Panc1 (cell line): Measurements from ENCODE around the gene ZNF335. TPM values are rescaled to one million over a fixed set of nuclear protein-coding genes. Genes with fewer than 3 reads are reported as not detected.

ENCODE experiments used
- ATAC-seq: fragments of 200-7000 bp; cut with Tn5 transposase; 2 replicates; pipeline ENCODE4 v1.9.1; 2020; ENCODE audit warnings: mild to moderate bottlenecking, moderate library complexity
- BruUV-seq: library from RNA; stranded (reverse); fragments of 400-500 nt; replicated peaks from 2 replicates; lab custom pipeline; 2021; lab: Mats Ljungman, UMichigan
- CTCF ChIA-PET: fragments of 300-600 bp; sonication (Branson Sonifier 250); formaldehyde crosslinking; loops from one replicate; lab custom pipeline; 2022; ENCODE audit warnings: antibody characterized with exemption; lab: Charles Lee
- POLR2A ChIA-PET: fragments of 300-600 bp; sonication (Branson Sonifier 250); formaldehyde crosslinking; loops from one replicate; lab custom pipeline; 2022; ENCODE audit warnings: antibody characterized with exemption; lab: Charles Lee
- DNase-seq: peaks from one replicate; pipeline ENCODE4 v3.0.0-alpha.2; 2010; ENCODE audit warnings: low read depth, low spot score
- H3K27ac ChIP-seq: 2 replicates; pipeline ENCODE4 v1.5.1; 2011; ENCODE audit warnings: mild to moderate bottlenecking, low read length, inconsistent platforms
- H3K27me3 ChIP-seq: fragments of 200-500 bp; sonication (Bioruptor generic); 2 replicates; pipeline ENCODE4 v1.6.0; 2014; ENCODE audit warnings: low read length, inconsistent platforms; ENCODE audit not compliant: control insufficient read depth, insufficient read depth
- H3K36me3 ChIP-seq: fragments of 200-500 bp; sonication (Bioruptor generic); 2 replicates; pipeline ENCODE4 v1.5.1; 2014; ENCODE audit warnings: inconsistent platforms, mild to moderate bottlenecking, low read length, moderate library complexity; ENCODE audit not compliant: control insufficient read depth, insufficient read depth
- H3K4me1 ChIP-seq: 2 replicates; pipeline ENCODE4 v1.5.1; 2011; ENCODE audit warnings: inconsistent platforms, mild to moderate bottlenecking, low read length, moderate library complexity; ENCODE audit not compliant: control insufficient read depth, insufficient read depth
- H3K4me3 ChIP-seq, 2 experiments: 2 replicates each; pipeline ENCODE4 v1.5.1; 2011 to 2012; ENCODE audit warnings: low read depth in 2 of 2, low read length in 2 of 2, mild to moderate bottlenecking in 2 of 2, inconsistent platforms in 1 of 2, moderate library complexity in 1 of 2
- H3K9me3 ChIP-seq: fragments of 200-500 bp; sonication (Bioruptor generic); 2 replicates; pipeline ENCODE4 v1.5.1; 2014; ENCODE audit warnings: low read depth, mild to moderate bottlenecking, inconsistent platforms, low read length, moderate library complexity; ENCODE audit not compliant: control insufficient read depth, insufficient read depth
- CTCF ChIP-seq: fragments of 450-650 bp; IDR thresholded peaks from 2 replicates; pipeline ENCODE4 v1.5.1; 2017; ENCODE audit warnings: mild to moderate bottlenecking
- POLR2AphosphoS5 ChIP-seq: IDR thresholded peaks from 2 replicates; pipeline ENCODE4 v1.6.1; 2012; ENCODE audit warnings: mild to moderate bottlenecking, low read depth, low read length, moderate library complexity
- REST ChIP-seq, 2 experiments: IDR thresholded peaks; 2 replicates each; pipeline ENCODE4 v1.6.1; 2011 to 2012; ENCODE audit warnings: low read depth in 2 of 2, control low read depth in 1 of 2, low read length in 1 of 2, mild to moderate bottlenecking in 1 of 2, moderate library complexity in 1 of 2; ENCODE audit not compliant: insufficient read depth in 1 of 2
- SIN3A ChIP-seq: IDR thresholded peaks from 2 replicates; pipeline ENCODE4 v1.6.1; 2012; ENCODE audit warnings: low read depth, mild to moderate bottlenecking, low read length, moderate library complexity, borderline replicate concordance; ENCODE audit not compliant: insufficient read depth
- TCF7L2 ChIP-seq: IDR thresholded peaks from 2 replicates; pipeline ENCODE4 v1.6.1; 2011; ENCODE audit warnings: mild to moderate bottlenecking, low read depth, low read length, inconsistent platforms
- in situ Hi-C: cut with HindIII; loops from 2 replicates; pipeline ENCODE4 v1.10.0; 2016; ENCODE audit warnings: low sequenced_read_pairs, low pct_unique_long_range_greater_than_20kb
- intact Hi-C: fragments of 100-400 bp; cut with micrococcal nuclease; formaldehyde crosslinking; loops from one replicate; pipeline ENCODE4 v1.10.0; 2022; ENCODE audit not compliant: unreplicated experiment
- total RNA-seq: library from RNA; stranded (reverse); gene quantifications from one replicate; pipeline ENCODE4 v1.2.1, GENCODE V29; 2021; ENCODE audit not compliant: unreplicated experiment

Gene ZNF335
- total RNA-seq, 1 experiment from 2014 or later = 31.1 TPM

- in situ Hi-C loops = no loop called here
- DNase-seq = no peak
- intact Hi-C loops = no loop called here
- Histone ChIP-seq H3K27ac (no peak overlapping the region), H3K36me3 (no peaks in the 10 kb centered on the region), H3K9me3 (no peaks in the 10 kb centered on the region), H3K4me3 (no peak overlapping the region), H3K4me1 (no peaks in the 10 kb centered on the region; the same call in 1 of the 2 replicates), H3K27me3 (peaks cover 2% of the 10 kb centered on the region; the same call in 1 of the 2 replicates)
- POLR2A ChIA-PET = no interaction called here
- CTCF ChIA-PET = interaction anchor here (0.5 to 2.9 kb wide), 3 partner anchors 26 to 227 kb away, joined by 3 to 32 read pairs (median 4); no protein-coding TSS in a partner anchor
- no TSS peak for BruUV-seq
- no peak for TF ChIP-seq TCF7L2
- no peak for TF ChIP-seq CTCF
- no peak for TF ChIP-seq POLR2AphosphoS5
- no peak for TF ChIP-seq REST (IDR thresholded peaks at IDR 0.05; ENCODE audit: insufficient read depth in 1 of 2, low read depth in 2 of 2, low read length in 1 of 2)
- TF ChIP-seq SIN3A = no peak
- no peak for ATAC-seq
Measured at GRCh38 chr20:46012921-46013320, 40.9 kb upstream of the ZNF335 start.

GRCh38 chr20:46011631-46012482 lies 39.9 kb upstream of the ZNF335 start:
- Histone ChIP-seq H3K4me3 (no peak overlapping the region), H3K9me3 (no peaks in the 10 kb centered on the region), H3K27ac (no peak overlapping the region), H3K27me3 (peaks cover 2% of the 10 kb centered on the region; the same call in 1 of the 2 replicates), H3K4me1 (no peaks in the 10 kb centered on the region; the same call in 1 of the 2 replicates), H3K36me3 (no peaks in the 10 kb centered on the region)
- intact Hi-C loops = no loop called here
- TF ChIP-seq POLR2AphosphoS5 (no peak), SIN3A (no peak), CTCF (peak; percentile 77)
- POLR2A ChIA-PET = no interaction called here
- ATAC-seq = no peak
- BruUV-seq = no TSS peak
- no peak for DNase-seq
- in situ Hi-C loops = no loop called here
- CTCF ChIA-PET = interaction anchor here (0.6 to 1.5 kb wide), 3 partner anchors 10 to 73 kb away, joined by 3 to 4 read pairs (median 3); no protein-coding TSS in a partner anchor
